Measurements from ENCODE around the gene HMGN2.
"Not testable (repeated sequence)": the region's sequence is repeated elsewhere in the genome, so short reads cannot be mapped to it uniquely, and the experiment has no call there.

HMGN2 gene

DNA sequence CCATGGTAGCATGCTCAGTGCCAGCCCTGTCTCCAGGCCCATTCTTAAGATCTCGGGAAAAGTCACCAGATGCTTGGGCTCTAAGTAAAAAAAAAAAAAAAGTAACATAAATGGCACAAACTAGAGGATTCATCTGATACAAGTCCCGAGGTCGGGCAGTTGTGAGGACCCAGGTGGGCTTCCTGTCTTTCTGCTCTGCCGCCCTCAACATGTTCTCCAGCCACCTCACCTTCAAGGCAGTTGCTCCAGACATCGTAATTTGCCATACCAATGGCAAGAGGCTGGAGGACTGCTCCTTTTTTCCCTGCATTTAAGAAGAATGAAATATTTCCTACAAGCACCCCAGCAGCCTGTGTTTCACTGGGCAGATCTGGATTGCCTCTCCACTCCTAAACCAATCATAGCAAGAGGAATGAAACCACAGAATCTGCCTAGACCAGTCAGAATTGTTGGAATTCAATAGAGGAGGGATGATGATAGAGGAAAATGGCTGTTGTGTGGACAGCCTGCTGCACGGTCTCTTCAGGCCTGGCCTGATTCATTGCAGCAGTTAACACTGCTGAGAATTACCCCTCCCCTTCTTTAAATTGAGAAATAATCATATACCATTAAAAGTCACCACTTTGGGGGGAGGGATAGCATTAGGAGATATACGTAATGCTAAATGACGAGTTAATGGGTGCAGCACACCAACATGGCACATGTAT, 5.4 kb downstream of the HMGN2 start:
- no peak for DNase-seq (ENCODE audit: low read depth)

DNA sequence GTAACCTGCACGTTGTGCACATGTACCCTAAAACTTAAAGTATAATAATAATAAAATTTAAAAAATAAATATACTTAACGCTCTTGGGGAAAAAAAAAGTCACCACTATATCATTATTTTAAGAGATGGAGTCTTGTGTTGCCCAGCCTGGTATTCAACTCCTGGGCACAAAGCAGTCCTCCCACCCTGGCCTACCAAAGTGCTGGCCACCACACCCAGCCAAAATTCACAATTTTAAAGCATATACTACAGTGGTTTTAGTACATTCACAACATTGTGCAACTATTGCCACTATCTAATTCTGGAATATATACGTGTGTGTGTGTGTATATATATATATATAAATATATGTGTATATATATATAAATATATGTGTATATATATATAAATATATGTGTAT, 5.9 kb downstream of the HMGN2 start:
- no peak for DNase-seq (ENCODE audit: low read depth)

DNA sequence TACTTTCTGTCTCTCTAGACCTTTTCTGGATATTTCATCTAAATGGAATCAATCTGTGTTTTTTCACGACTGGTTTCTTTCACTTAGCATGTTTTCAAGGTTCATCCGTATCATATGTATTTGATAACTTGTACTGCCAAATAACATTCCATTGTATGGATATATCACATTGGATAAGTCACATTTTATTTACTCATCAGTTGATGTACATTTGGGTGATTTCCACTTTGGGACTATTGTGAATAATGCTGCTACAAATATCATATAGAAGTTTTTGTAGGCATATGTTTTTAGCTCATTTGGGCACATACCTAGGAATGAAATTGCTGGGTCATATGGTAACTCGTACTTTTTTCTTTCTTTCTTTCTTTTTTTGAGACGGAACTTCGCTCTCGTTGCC, 6.7 kb downstream of the HMGN2 start:
- DNase-seq (ENCODE audit: low read depth): no peak

DNA sequence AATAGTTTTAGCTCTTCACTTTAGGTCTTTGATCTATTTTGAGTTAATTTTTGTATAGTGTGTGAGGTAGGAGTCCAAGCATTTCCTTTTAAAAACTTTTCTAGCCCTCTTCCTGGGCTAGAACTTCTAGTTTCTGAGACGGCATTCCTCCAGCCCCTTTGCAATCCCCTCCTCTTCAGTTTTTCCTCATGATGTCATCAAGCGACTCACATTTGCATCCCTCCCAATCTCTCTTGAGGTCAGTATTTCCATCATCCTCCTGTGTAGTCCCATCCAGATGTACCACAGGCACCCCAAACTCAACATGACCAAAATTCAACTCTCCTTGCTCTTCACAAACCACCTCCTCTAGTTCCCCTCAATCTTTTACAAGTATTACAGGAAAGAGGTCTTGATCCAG, 10.7 kb downstream of the HMGN2 start:
- DNase-seq (ENCODE audit: low read depth): no peak

DNA sequence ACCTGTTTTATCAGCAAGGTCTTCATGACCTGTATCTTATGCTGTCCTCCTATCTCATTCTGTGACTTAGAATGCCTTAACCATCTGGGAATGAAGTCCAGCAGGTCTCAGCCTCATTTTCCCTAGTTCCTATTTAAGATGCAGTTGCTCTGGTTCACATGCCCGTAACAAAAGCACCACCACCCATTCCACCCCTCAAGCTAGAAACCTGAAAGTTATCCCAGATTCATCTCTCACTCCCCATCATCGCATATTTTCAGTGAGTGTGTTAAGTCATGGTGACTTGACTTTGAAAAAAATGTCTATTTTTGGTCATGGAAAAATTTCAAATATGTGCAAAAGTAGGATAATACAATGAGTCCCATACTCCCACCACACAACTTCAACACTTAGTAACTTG, 11.7 kb downstream of the HMGN2 start:
- DNase-seq (ENCODE audit: low read depth): no peak

DNA sequence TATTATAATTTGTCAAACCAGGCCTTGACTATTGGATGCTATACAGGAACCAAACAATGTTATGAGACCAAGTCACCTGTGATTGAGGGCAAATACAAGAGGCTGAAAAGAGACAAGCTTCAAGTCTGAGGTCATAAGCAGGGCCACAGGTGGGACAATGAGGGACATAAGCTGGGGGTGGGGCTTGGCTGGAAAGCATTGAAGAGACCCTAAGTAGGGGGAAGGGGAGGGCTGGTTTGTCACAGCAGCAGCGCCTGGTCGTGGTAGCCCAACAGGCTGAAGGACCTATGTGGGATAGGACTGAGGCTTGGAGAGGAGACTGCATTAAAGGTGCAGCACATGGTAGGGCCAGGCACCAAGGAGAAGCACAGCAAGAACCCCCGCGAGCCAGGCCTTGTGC, 17.9 kb downstream of the HMGN2 start:
- DNase-seq (ENCODE audit: low read depth): no peak

DNA sequence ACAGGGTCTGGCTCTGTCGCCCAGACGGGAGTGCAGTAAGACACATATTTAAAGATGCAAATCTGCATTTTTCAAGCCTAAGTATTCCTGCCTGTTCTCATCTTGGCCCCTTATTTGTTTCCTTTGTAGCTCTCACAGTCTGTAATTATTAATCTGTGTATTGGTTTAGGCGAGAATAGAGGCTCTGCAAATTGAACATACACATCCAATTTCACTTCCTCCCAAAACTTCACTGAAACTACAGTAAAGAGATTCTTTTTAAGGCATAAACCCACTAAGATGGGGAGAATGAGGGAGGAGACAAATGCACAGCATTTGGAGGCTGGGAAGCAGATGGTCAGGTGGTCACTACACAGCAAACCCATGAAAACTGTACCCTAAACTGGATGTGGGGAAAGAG, 21.0 kb downstream of the HMGN2 start:
- DNase-seq (ENCODE audit: low read depth): no peak

DNA sequence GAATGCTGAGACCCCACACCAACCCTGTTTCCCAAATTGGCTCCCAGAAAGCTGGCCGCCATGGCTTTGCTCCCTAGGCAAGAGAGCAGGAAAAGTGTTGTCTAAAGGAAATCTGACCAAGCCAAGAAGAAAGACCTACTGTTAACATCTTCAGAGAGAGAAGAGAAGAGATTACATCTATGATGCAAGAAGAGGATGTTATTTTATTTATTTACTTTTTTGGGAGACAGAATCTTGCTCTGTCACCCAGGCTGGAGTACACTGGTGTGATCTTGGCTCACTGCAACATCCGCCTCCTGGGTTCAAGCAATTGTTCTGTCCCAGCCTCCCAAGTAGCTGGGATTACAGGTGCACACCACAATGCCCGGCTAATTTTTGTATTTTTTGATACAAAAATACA, 21.7 kb downstream of the HMGN2 start:
- DNase-seq (ENCODE audit: low read depth): no peak

DNA sequence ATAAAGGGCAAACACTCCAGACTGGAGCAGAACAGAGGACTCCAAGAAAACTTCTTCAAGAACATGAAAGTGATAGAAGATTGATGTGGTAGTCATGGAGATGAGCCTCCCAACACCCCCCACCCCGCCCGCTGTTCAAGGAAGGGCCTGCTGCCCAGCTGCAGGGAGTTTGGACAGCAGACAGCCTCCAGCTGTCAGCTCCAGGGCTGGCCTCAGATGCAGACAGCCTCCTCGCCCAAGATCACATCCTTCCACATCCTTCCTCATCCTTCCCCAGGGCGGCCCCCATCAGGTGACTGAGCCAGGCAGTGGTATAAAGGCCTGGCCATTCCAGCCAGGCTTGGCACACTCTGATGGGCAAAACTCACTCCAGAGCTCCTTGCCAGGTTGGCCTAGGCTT, 24.6 kb downstream of the HMGN2 start:
- DNase-seq (ENCODE audit: low read depth): no peak

DNA sequence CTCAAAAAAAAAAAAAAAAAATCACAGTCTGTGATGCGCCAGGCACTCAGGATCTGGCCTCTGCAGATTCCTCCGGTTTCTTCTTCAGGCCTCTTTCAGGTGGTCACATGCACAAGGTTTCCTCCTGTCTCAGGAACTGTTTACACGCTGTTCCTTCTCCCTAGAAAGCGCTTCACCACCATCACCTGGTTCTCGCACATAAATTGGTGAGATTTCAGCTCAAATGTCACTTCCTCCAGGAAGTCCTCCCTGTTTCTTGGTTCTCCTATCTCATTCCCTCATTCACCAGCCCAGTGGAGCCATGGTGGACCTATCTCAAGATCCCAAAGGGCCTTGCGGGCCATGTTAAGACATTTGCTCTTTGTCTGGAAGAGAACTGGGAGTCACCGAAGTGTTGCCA, 26.7 kb downstream of the HMGN2 start:
- no peak for DNase-seq (ENCODE audit: low read depth)

DNA sequence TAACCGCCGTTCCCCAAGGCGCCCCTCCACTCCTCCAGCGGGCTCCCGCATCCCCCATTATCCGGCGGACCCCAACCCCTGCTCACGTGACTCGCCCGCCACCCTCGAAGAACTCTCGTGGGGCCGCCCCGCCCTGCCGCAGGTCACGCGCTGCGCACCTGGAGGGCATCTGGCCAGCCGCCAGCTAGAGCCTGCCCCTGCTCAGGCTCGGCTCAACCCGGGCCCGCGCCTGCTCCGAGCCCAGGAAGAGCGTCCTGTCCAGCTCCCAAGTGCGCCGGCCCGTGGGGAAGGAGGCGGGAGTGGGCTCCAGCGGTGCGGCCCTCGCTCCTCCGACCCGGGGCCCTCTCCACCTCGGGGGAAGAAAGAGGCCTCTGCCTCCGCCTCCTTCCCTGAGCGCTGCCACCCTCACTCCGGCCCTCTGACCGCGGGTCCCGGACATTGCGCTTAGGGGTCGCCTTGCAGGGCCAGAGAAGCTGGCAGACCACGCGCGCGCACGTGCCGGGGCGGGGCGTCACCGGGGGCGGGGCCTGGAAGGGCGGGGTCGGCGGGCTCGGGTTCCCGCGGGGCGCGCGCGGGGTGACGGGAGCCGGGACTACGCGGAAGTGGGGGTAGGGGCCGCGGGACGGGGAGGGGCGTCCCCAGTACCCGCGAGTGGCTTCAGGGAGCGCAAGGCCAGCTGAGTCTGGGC, 28.4 kb downstream of the HMGN2 start:
- peak; percentile 81 for DNase-seq (ENCODE audit: low read depth)

DNA sequence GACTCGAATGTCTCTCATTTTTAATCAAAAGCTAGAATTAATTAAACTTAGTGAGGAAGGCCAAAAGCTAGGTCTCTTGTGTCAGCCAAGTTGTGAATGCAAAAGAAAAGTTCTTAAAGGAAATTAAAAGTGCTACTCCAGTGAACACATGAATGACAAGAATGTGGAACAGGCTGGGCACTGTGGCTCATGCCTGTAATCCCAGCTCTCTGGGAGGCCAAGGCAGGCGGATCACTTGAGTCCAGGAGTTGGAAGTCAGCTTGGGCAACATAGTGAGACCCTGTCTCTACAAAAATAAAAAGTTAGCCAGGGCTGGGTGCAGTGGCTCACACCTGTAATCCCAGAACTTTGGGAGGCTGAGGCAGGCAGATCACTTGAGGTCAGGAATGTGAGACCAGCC, 38.5 kb downstream of the HMGN2 start:
- not testable (repeated sequence) for DNase-seq (ENCODE audit: low read depth)

DNA sequence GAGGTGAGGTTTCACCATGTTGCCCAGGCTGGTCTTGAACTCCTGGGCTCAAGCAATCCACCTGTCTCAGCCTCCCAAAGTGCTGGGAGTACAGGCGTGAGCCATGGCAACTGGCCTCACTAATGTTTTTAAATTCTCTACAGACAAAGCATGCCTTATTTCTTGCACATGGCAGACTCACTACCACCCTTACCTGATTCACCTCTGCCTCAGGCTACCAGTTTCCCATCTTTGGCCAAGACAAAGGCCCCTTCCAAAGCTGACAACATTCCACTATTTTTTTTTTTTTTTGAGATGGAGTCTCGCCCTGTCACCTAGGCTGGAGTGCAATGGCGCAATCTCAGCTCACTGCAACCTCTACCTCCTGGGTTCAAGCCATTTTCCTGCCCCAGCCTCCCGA, 43.6 kb downstream of the HMGN2 start:
- DNase-seq (ENCODE audit: low read depth): not testable (repeated sequence)

DNA sequence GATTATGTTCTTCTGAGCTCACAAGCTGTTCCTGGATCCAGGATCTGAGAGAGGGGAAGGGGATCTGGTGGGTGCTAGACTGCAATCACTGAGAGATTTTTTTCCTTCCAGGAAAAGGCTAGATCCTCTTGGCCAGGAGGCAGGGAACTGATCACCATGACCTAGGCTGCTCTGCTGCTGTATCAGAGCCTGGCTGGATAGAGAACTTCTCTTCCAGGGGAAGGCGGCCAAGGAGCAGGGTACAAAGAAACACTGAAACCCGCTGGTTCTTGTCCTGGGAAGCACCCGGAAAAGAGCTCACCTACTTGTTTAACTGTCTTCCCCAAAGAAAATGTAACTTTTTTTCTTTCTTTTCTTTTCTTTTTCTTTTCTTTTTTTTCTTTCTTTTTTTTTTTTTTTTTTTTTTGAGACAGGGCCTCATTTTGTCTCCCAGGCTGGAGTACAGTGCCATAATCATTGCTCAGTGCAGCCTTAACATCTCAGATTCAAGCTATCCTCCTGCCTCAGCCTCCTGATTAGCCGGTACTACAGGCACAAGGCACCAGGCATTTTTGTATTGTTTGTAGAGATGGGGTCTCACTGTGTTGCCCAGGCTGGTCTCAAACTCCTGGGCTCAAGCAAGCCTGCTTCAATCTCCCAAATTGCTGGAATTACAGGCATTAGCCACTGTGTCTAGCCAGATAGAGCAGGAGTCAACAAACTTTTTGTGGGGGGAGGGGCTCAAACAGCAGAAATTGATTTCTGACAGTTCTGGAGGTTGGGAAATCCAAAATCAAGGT, 44.9 kb downstream of the HMGN2 start:
- no peak for DNase-seq (ENCODE audit: low read depth)

DNA sequence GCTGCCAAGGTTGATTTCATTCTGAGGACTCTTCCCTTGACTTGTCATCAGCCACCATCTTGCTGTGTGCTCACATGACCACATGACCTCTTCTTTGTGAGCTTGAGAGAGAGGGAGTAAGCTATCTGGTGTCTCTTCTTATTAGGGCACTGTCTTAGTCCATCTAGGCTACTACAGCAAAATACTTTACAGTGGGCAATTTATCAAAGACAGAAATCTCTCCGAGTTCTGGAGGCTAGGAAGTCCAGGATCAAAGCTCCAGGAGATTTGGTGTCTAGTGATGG, 45.5 kb downstream of the HMGN2 start:
- no peak for DNase-seq (ENCODE audit: low read depth)

DNA sequence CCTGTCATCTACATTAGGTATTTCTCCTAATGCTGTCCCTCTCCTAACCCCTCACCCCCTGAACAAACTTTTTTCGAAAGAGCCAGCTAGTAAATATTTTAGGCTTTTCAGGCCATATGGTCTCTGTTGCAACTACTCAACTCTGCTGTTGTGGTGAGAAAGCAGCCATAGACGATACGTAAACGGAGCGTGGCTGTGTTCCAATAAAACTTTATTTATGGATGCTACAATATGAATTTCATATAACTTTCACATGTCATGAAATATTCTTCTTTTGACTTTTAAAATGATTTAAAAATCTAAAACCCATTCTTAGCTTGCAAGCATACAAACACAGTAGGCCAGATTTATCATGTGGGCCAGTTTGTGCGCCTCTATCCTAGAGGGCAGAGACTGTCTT, 46.1 kb downstream of the HMGN2 start:
- no peak for DNase-seq (ENCODE audit: low read depth)

DNA sequence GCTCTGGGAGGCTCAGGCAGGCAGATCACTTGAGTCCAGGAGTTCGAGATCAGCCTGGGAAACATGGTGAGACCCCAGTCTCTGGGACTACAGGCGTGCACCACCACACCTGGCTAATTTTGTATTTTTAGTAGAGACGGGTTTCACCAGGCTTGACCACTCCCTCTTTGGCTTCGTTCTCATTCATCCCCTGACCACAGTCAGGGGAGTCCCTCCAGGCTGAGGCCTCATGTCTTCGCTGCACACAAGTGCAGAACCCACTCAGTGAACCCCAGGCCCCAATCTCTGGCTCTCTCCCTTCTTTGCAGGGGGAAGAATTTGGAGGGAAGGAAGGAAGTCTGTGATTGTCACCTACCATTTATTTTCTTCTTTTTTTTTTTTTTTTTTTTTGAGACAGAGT, 48.1 kb downstream of the HMGN2 start:
- DNase-seq (ENCODE audit: low read depth): no peak

DNA sequence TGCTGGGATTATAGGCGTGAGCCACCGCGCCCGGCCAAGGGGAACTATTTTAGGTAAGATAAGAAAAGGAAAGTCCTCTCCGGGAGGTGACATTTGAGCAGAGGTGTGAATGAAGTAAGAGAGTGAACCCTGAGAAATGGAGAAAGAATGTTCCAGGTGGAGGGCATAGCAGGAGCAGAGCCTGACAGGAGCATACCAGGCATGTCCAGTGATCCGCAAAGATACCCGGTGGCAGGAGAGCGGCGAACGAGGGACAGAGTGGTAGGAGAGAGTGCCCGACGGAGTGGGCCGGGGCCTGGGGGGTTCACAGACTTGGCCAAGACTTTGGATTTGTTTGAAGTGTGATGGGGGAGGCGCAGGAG, 49.4 kb downstream of the HMGN2 start:
- no peak for DNase-seq (ENCODE audit: low read depth)

DNA sequence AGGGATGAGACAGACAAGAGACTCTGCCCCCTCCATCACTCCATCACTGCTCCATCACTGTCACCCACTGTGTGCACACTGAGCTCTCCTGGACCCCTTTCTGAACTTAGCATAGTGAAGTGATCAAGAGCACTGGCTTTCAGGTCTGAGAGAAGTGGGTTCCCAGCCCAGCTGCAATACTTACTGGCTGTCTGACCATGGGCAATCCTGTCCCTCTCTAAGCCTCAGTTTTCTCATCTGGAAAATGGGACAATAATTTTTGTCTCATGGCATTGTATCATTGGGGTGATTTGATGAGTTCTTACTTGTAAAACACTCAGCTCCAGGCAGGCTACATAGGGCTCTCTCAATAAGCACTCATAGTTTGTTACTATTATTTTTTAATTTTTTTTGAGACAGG, 49.8 kb downstream of the HMGN2 start:
- DNase-seq (ENCODE audit: low read depth): no peak

DNA sequence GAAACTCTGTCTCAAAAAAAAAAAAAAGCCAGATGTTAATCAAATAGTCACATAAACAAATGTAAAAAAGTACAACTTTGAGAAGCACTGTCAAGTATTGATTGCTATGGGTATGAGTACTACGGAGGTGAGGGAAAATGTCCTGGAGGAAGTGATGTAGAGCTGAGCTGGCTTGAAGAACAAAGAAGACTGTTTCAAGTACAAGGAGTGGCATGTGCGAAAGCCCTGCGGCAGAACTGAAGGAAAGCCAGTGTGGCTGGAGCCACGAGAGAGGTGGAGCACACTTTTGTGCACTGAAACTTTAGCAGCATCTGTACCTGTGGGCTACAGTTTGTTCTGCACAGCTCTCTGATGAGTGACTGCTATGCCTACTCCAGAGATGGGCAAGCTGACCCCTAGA, 51.9 kb downstream of the HMGN2 start:
- DNase-seq (ENCODE audit: low read depth): no peak
